Muscle of leg (tissue), 11 donors: Measurements from ENCODE around the gene MTMR3. TPM values are rescaled to one million over a fixed set of nuclear protein-coding genes. Genes with fewer than 3 reads are reported as not detected.
"Not testable (repeated sequence)": the region's sequence is repeated elsewhere in the genome, so short reads cannot be mapped to it uniquely, and the experiment has no call there.

Experiments
- DNase-seq: peaks from one replicate; pipeline ENCODE4 v3.0.0; 2013
- H3K27ac ChIP-seq: one replicate; pipeline ENCODE4 v1.5.1; 2013; ENCODE audit warnings: mild to moderate bottlenecking, low read length, control low read depth
- H3K27me3 ChIP-seq: one replicate; pipeline ENCODE4 v1.6.1; 2013; ENCODE audit warnings: low read length; ENCODE audit not compliant: control insufficient read depth, insufficient read depth
- H3K36me3 ChIP-seq: one replicate; pipeline ENCODE4 v1.6.1; 2013; ENCODE audit warnings: low read length; ENCODE audit not compliant: control insufficient read depth, insufficient read depth
- H3K4me1 ChIP-seq: one replicate; pipeline ENCODE4 v1.6.1; 2013; ENCODE audit warnings: low read length; ENCODE audit not compliant: control insufficient read depth, insufficient read depth
- H3K4me3 ChIP-seq: one replicate; pipeline ENCODE4 v1.5.1; 2013; ENCODE audit warnings: low read length, control low read depth
- H3K9me3 ChIP-seq: replicated peaks from 2 replicates; pipeline ENCODE4 v1.6.1; 2013; ENCODE audit warnings: low read depth, low read length; ENCODE audit not compliant: control insufficient read depth
- WGBS: methylation state at CpG from one replicate; pipeline ENCODE4 v1.1.5; 2013; ENCODE audit warnings: missing lambda C conversion rate; ENCODE audit not compliant: insufficient coverage; 5-methylcytosine and 5-hydroxymethylcytosine counted together
- polyA plus RNA-seq, 8 donors: library from polyadenylated mRNA; unstranded; fragments of 120-200 nt; gene quantifications; one replicate each; pipeline versions ENCODE4 v1.2.1 to v1.2.3, GENCODE V29; 2013; ENCODE audit warnings: inconsistent platforms in 1 of 8, low replicate concordance in 1 of 8; ENCODE audit not compliant: insufficient read length in 8 of 8, insufficient read depth in 1 of 8
- total RNA-seq: library from RNA; stranded (reverse); fragments of 120-200 nt; gene quantifications from one replicate; pipeline ENCODE4 v1.2.4, GENCODE V29; 2013

Gene MTMR3
- total and polyA plus RNA-seq, 9 donors = 23.6 to 29.1 (median 25.7) TPM

GRCh38 chr22:29951791-29952413, 68.9 kb downstream of the MTMR3 start:
- H3K4me1 ChIP-seq = no peaks in the 10 kb centered on the region
- no peaks in the 10 kb centered on the region for H3K9me3 ChIP-seq
- H3K27ac ChIP-seq = no peak overlapping the region
- no peaks in the 10 kb centered on the region for H3K27me3 ChIP-seq
- H3K36me3 ChIP-seq = no peaks in the 10 kb centered on the region
- H3K4me3 ChIP-seq = no peak overlapping the region
- WGBS = 90% methylated on average over 3 of the region's 8 CpGs
- DNase-seq = no peak

DNA sequence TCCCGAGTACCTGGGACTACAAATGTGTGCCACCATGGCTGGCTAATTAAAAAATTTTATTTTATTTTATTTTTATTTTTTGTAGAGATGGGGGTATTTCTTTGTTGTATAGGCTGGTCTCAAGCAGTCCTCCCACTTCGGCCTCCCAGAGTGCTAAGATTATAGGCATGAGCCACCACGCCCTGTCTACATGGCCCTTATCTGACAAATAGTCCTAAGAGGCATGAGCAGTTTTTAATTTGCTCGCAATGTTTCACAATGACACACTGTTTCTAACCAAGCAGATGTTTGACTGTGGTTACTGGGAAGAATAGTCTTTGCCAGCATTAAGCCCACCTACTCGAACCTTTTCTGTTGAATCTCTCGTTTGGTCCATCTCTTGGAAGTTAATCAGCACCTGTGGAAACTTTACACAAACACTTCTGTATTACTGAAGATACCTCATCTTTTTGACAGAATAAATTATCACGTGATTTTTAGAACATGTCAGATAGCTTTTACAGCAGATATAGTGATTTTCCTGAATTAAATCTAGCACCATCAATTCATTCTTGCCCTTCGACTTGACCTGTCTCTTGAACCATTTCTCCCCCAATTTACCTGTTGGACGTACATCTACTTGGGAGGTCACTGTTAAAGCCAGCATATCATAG, 71.4 kb downstream of the MTMR3 start:
- H3K36me3 ChIP-seq = peaks cover 4% of the 10 kb centered on the region
- H3K4me3 ChIP-seq = no peak overlapping the region
- 92% methylated on average over 4 of the region's 9 CpGs for WGBS
- no peaks in the 10 kb centered on the region for H3K4me1 ChIP-seq
- no peaks in the 10 kb centered on the region for H3K9me3 ChIP-seq
- H3K27me3 ChIP-seq = no peaks in the 10 kb centered on the region
- no peak for DNase-seq
- no peak overlapping the region for H3K27ac ChIP-seq

DNA sequence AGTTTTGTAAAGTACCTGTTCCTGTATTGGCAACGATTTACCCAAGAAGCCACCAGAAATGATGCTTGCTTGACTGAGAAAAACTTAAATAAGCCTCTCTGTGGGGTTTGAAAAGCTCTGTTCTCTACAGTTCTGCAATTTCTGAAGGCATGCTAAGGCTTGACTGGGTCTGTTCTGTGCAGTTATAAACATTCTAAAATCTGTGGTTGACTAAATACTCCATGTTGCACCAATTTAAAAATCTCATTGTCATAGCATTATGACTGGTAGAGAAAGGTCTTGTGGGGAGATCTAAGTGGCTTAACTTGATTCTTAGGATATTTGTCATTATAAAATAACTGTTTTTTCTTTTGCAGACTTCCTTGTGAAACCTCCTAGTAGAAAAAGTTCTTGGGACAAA, 73.7 kb downstream of the MTMR3 start:
- WGBS = 88% methylated on average over 1 of the region's 1 CpG

GRCh38 chr22:29958170-29958569, 75.2 kb downstream of the MTMR3 start:
- peaks cover 4% of the 10 kb centered on the region for H3K36me3 ChIP-seq
- DNase-seq = no peak
- H3K9me3 ChIP-seq = no peaks in the 10 kb centered on the region
- H3K4me3 ChIP-seq = no peak overlapping the region
- H3K27me3 ChIP-seq = no peaks in the 10 kb centered on the region
- no peak overlapping the region for H3K27ac ChIP-seq
- 71% methylated on average over 2 of the region's 2 CpGs for WGBS
- H3K4me1 ChIP-seq = no peaks in the 10 kb centered on the region

More for the DNA sequence above, 73.7 kb downstream of the MTMR3 start:
- no peaks in the 10 kb centered on the region for H3K9me3 ChIP-seq
- no peak overlapping the region for H3K4me3 ChIP-seq
- no peaks in the 10 kb centered on the region for H3K27me3 ChIP-seq
- H3K27ac ChIP-seq = no peak overlapping the region
- H3K4me1 ChIP-seq = no peaks in the 10 kb centered on the region
- peaks cover 4% of the 10 kb centered on the region for H3K36me3 ChIP-seq
- DNase-seq = no peak

GRCh38 chr22:29964776-29965175, 81.8 kb downstream of the MTMR3 start:
- Histone ChIP-seq H3K36me3 (no peaks in the 10 kb centered on the region), H3K27ac (no peak overlapping the region), H3K4me1 (no peaks in the 10 kb centered on the region), H3K9me3 (no peaks in the 10 kb centered on the region), H3K27me3 (no peaks in the 10 kb centered on the region), H3K4me3 (no peak overlapping the region)
- WGBS = 42% methylated on average over 1 of the region's 5 CpGs
- no peak for DNase-seq

GRCh38 chr22:29967461-29967860, 84.5 kb downstream of the MTMR3 start:
- Histone ChIP-seq H3K36me3 (peaks cover 2% of the 10 kb centered on the region), H3K4me1 (no peaks in the 10 kb centered on the region), H3K4me3 (no peak overlapping the region), H3K27ac (no peak overlapping the region), H3K9me3 (no peaks in the 10 kb centered on the region), H3K27me3 (no peaks in the 10 kb centered on the region)
- no peak for DNase-seq

GRCh38 chr22:29971607-29972006, 88.6 kb downstream of the MTMR3 start:
- WGBS = no CpG with 5 or more reads among the region's 3 CpGs
- H3K4me1 ChIP-seq = no peaks in the 10 kb centered on the region
- no peaks in the 10 kb centered on the region for H3K27me3 ChIP-seq

GRCh38 chr22:29972121-29972520, 89.1 kb downstream of the MTMR3 start:
- no peak overlapping the region for H3K27ac ChIP-seq
- no peaks in the 10 kb centered on the region for H3K9me3 ChIP-seq
- H3K4me1 ChIP-seq = no peaks in the 10 kb centered on the region
- DNase-seq = no peak
- WGBS = no CpG with 5 or more reads among the region's 2 CpGs
- H3K4me3 ChIP-seq = no peak overlapping the region
- H3K36me3 ChIP-seq = peaks cover 5% of the 10 kb centered on the region
- H3K27me3 ChIP-seq = no peaks in the 10 kb centered on the region

More at GRCh38 chr22:29971607-29972006, 88.6 kb downstream of the MTMR3 start:
- no peak overlapping the region for H3K27ac ChIP-seq
- no peak for DNase-seq
- peaks cover 5% of the 10 kb centered on the region for H3K36me3 ChIP-seq
- no peaks in the 10 kb centered on the region for H3K9me3 ChIP-seq
- no peak overlapping the region for H3K4me3 ChIP-seq

DNA sequence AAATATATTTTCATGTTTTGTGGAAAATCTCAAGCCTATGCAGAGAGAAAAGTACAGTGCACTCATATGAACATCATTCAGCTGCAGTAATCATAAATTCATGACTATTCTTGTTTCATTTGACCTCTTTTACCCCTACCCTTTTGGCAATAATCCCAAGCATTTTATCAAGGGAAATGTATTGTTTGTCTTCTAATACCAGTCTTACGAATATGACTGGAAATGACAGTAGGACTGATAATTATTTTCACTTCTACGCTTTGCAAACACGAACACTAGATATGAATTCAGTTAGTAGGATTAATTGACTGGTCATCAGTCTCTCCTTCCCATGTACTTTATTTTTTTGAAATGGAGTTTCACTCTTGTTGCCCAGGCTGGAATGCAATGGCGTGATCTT, 90.3 kb downstream of the MTMR3 start:
- H3K27ac ChIP-seq = no peak overlapping the region
- WGBS = no CpG with 5 or more reads among the region's 4 CpGs
- peaks cover 5% of the 10 kb centered on the region for H3K36me3 ChIP-seq
- H3K4me1 ChIP-seq = no peaks in the 10 kb centered on the region
- no peaks in the 10 kb centered on the region for H3K9me3 ChIP-seq
- H3K27me3 ChIP-seq = no peaks in the 10 kb centered on the region
- no peak overlapping the region for H3K4me3 ChIP-seq
- DNase-seq = no peak

- not testable (repeated sequence) for H3K9me3 ChIP-seq, H3K27ac ChIP-seq, H3K4me1 ChIP-seq, H3K36me3 ChIP-seq, H3K4me3 ChIP-seq, H3K27me3 ChIP-seq, DNase-seq
- WGBS = 100% methylated on average over 1 of the region's 9 CpGs
Observed at GRCh38 chr22:29973680-29974079, 90.7 kb downstream of the MTMR3 start.
